OCI-LY7 (cell line): Measurements from ENCODE around the gene RGPD3. TPM values are rescaled to one million over a fixed set of nuclear protein-coding genes. Genes with fewer than 3 reads are reported as not detected.

Experiments used
- BruUV-seq: library from RNA; stranded (reverse); fragments of 400-500 nt; replicated peaks from 2 replicates; lab custom pipeline; 2021; lab: Mats Ljungman, UMichigan
- CTCF ChIA-PET: fragments of 300-600 bp; sonication (Branson Sonifier 250); formaldehyde crosslinking; loops from one replicate; lab custom pipeline; 2022; ENCODE audit warnings: antibody characterized with exemption; ENCODE audit not compliant: unreplicated experiment; lab: Charles Lee
- POLR2A ChIA-PET: fragments of 300-600 bp; sonication (Branson Sonifier 250); formaldehyde crosslinking; loops from one replicate; lab custom pipeline; 2022; ENCODE audit warnings: antibody characterized with exemption; lab: Charles Lee
- DNase-seq: peaks from one replicate; pipeline ENCODE4 v3.0.0-alpha.2; 2015; ENCODE audit warnings: low spot score
- H2AFZ ChIP-seq: fragments of 200-600 bp; sonication (generic), shearing (Covaris generic); 2 replicates; pipeline ENCODE4 v1.6.1; 2014; ENCODE audit warnings: mild to moderate bottlenecking, antibody characterized with exemption, low read length, moderate library complexity
- H3K27ac ChIP-seq: fragments of 200-600 bp; sonication (generic); 2 replicates; pipeline ENCODE4 v1.5.1; 2014; ENCODE audit warnings: mixed run types, low read depth, mild to moderate bottlenecking, moderate library complexity, low read length, inconsistent platforms; ENCODE audit not compliant: poor library complexity, severe bottlenecking
- H3K36me3 ChIP-seq: fragments of 200-600 bp; sonication (generic); 2 replicates; pipeline ENCODE4 v1.6.1; 2014; ENCODE audit warnings: mild to moderate bottlenecking, antibody characterized with exemption, low read length, moderate library complexity, mixed read lengths; ENCODE audit not compliant: insufficient read depth
- H3K4me1 ChIP-seq: fragments of 200-600 bp; sonication (generic); 2 replicates; pipeline ENCODE4 v1.5.1; 2014; ENCODE audit warnings: mild to moderate bottlenecking, low read length; ENCODE audit not compliant: insufficient read depth, poor library complexity, severe bottlenecking
- H3K4me2 ChIP-seq: fragments of 200-600 bp; sonication (generic); 2 replicates; pipeline ENCODE4 v1.6.1; 2014; ENCODE audit warnings: mild to moderate bottlenecking, low read length
- H3K4me3 ChIP-seq: fragments of 200-600 bp; sonication (generic); 2 replicates; pipeline ENCODE4 v1.5.1; 2014; ENCODE audit warnings: mild to moderate bottlenecking, low read depth, low read length; ENCODE audit not compliant: poor library complexity, severe bottlenecking
- H3K79me2 ChIP-seq: fragments of 200-600 bp; sonication (generic); 2 replicates; pipeline ENCODE4 v1.6.1; 2016; ENCODE audit warnings: low read depth, mild to moderate bottlenecking, low read length, moderate library complexity, mixed read lengths; ENCODE audit not compliant: insufficient read depth
- H3K9me2 ChIP-seq: fragments of 200-600 bp; sonication (generic); 2 replicates; pipeline ENCODE4 v1.6.1; 2016; ENCODE audit warnings: mild to moderate bottlenecking, low read length, mixed read lengths; ENCODE audit not compliant: insufficient read depth
- H3K9me3 ChIP-seq: fragments of 200-600 bp; sonication (generic); 2 replicates; pipeline ENCODE4 v1.6.1; 2014; ENCODE audit warnings: mild to moderate bottlenecking, mixed run types, low read length, mixed read lengths
- H4K20me1 ChIP-seq: fragments of 200-600 bp; sonication (generic); 2 replicates; pipeline ENCODE4 v1.6.1; 2014; ENCODE audit warnings: mild to moderate bottlenecking, antibody characterized with exemption, low read length, moderate library complexity, mixed read lengths; ENCODE audit not compliant: insufficient read depth
- EZH2phosphoT487 ChIP-seq: fragments of 200-600 bp; sonication (generic); IDR thresholded peaks from 2 replicates; pipeline ENCODE4 v1.6.1; 2018; ENCODE audit warnings: low read depth, borderline replicate concordance, mild to moderate bottlenecking, mixed run types, antibody characterized with exemption, low read length, moderate library complexity, mixed read lengths
- intact Hi-C: fragments of 100-400 bp; cut with micrococcal nuclease; formaldehyde crosslinking; loops from one replicate; pipeline ENCODE4 v1.10.0; 2022; ENCODE audit not compliant: unreplicated experiment
- total RNA-seq, 2 experiments: library from RNA; depleted of rRNA in 1 of 2; stranded (reverse); fragments of >200 nt in 1 of 2; shearing (Covaris generic) in 1 of 2; gene quantifications; 2 replicates each; pipeline ENCODE4 v1.2.3, GENCODE V29; 2014 to 2022
- TF ChIP-seq, protein P1 (sequence below): fragments of 200-600 bp; sonication (generic); conservative IDR thresholded peaks from 2 replicates; pipeline ENCODE4 v1.5.1; 2014; ENCODE audit warnings: mild to moderate bottlenecking, antibody characterized with exemption, low read length, moderate library complexity, mixed read lengths

The RGPD3 gene
- total RNA-seq, 2 experiments from 2014 or later: not detected

DNA sequence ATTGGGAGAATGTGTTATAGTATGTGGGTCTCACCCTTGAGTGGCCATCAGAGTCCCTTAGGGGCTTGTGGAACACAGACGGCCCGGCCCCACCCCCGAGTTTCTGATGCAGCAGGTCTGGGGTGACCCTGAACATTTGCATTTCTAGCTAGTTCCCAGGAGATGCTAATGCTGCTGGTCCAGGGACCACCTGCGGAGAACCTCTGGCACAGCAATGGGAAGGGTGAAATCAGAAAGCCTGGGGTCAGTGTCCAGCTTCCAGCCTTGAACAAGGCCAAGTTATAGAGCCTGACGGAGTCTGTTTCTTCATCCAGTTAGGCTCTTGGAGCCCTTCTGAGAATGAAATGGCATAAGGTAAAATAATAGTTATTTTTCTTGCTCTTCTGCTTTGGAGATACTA is 126.5 kb downstream of the RGPD3 start:
- Histone ChIP-seq H3K4me3 (no peak overlapping the region), H3K4me1 (no peaks in the 10 kb centered on the region), H3K79me2 (no peaks in the 10 kb centered on the region), H3K9me2 (no peaks in the 10 kb centered on the region), H3K9me3 (no peaks in the 10 kb centered on the region), H2AFZ (no peak overlapping the region), H3K36me3 (no peaks in the 10 kb centered on the region), H3K4me2 (no peak overlapping the region), H4K20me1 (no peaks in the 10 kb centered on the region), H3K27ac (no peak overlapping the region)
- intact Hi-C loops: no loop called here
- POLR2A ChIA-PET: no interaction called here
- DNase-seq: no peak
- BruUV-seq: no TSS peak
- no peak for TF ChIP-seq EZH2phosphoT487
- TF ChIP-seq, protein P1, sequence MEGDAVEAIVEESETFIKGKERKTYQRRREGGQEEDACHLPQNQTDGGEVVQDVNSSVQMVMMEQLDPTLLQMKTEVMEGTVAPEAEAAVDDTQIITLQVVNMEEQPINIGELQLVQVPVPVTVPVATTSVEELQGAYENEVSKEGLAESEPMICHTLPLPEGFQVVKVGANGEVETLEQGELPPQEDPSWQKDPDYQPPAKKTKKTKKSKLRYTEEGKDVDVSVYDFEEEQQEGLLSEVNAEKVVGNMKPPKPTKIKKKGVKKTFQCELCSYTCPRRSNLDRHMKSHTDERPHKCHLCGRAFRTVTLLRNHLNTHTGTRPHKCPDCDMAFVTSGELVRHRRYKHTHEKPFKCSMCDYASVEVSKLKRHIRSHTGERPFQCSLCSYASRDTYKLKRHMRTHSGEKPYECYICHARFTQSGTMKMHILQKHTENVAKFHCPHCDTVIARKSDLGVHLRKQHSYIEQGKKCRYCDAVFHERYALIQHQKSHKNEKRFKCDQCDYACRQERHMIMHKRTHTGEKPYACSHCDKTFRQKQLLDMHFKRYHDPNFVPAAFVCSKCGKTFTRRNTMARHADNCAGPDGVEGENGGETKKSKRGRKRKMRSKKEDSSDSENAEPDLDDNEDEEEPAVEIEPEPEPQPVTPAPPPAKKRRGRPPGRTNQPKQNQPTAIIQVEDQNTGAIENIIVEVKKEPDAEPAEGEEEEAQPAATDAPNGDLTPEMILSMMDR: no peak
- CTCF ChIA-PET: no interaction called here

Other genes starting within 250 kb of the RGPD3 start
- gene CD8B2, start 19.0 kb upstream of the RGPD3 start, total RNA-seq (2014; rRNA removed; shearing (Covaris generic)): not detected in 2 replicates
- gene CD8B2, start 19.0 kb upstream of the RGPD3 start, total RNA-seq (2022): not detected in 2 replicates